ENCODE data around the gene CNTN4. TPM values are rescaled to one million over a fixed set of nuclear protein-coding genes. Genes with fewer than 3 reads are reported as not detected.

The CNTN4 gene
- total RNA-seq, 1 experiment from 2014 or later, result 1.6 TPM

DNA sequence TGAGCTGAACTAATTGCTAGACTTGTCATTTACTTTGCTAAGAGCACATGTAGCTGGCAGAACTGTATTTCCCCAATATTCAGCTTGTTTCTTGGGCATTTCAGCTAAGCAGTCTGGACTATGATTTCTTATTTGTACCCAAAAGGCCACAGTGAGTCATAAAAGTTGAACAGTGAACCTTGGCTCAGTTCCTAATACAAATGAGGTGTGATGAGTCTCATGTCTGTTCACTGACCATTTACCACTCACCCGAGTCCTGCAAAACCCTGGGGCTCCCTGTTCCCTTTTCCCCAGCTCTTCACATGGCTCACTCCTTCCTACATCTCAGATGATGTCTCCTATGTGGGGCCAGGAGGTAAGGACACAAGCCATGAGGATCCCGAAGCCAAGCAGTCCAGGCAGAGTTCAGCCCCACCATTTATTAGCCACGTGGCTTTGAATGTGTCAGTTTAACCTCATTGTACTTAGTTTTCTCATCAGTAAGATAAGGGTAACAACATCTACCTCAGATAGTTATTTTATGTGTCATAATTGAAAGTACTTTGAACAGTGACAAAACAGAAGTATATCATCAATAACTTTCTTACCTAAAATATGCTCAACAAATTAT lies 772.2 kb downstream of the CNTN4 start:
- Mint-ChIP-seq H3K4me3 (no peak overlapping the region), H3K9me3 (no peaks in the 10 kb centered on the region), H3K4me1 (peaks cover 12 to 15% of the 10 kb centered on the region in 2 experiments), H3K27me3 (ENCODE audit: low read depth) (no peaks in the 10 kb centered on the region), H3K36me3 (ENCODE audit: insufficient read depth in 1 of 3, low read depth in 3 of 3) (no peaks in the 10 kb centered on the region), H3K27ac (peak overlapping the region in 1 of 3 experiments; percentile 92; a peak in 1 of 7 replicates)
- Histone ChIP-seq H4K20me1 (ENCODE audit: control insufficient read depth, insufficient read depth, insufficient read length) (no peaks in the 10 kb centered on the region), H3K23ac (ENCODE audit: insufficient read length, low read depth, low read length) (no peak overlapping the region), H3K79me1 (ENCODE audit: insufficient read depth, low read depth, low read length, poor library complexity, severe bottlenecking) (no peaks in the 10 kb centered on the region), H3K27me3 (ENCODE audit: insufficient read depth, low read length) (no peaks in the 10 kb centered on the region), H4K91ac (ENCODE audit: insufficient read length, low read depth, low read length) (no peak overlapping the region), H2BK120ac (ENCODE audit: low read depth, low read length, poor library complexity, severe bottlenecking) (no peak overlapping the region), H2BK5ac (ENCODE audit: insufficient read length, low read length) (no peak overlapping the region), H2BK20ac (ENCODE audit: low read depth, low read length, poor library complexity, severe bottlenecking) (no peak overlapping the region), H2BK15ac (ENCODE audit: low read depth, low read length) (no peak overlapping the region), H3K9me3 (ENCODE audit: control insufficient read depth, low read depth, low read length) (no peaks in the 10 kb centered on the region), H3K23me2 (ENCODE audit: insufficient read length, low read depth, low read length, poor library complexity, severe bottlenecking) (no peaks in the 10 kb centered on the region), H3K4me2 (ENCODE audit: insufficient read depth, insufficient read length, low read length) (no peak overlapping the region), H3K56ac (ENCODE audit: insufficient read length, low read depth, low read length) (no peak overlapping the region), H2AFZ (ENCODE audit: low read length) (no peak overlapping the region), H3K9ac (ENCODE audit: extremely low read depth, insufficient read length, low read length) (no peak overlapping the region), H3K4me1 (ENCODE audit: insufficient read depth, low read length) (no peaks in the 10 kb centered on the region; the same call in 1 of the 2 replicates), H3K79me2 (ENCODE audit: insufficient read depth, low read length) (no peaks in the 10 kb centered on the region), H3K18ac (ENCODE audit: insufficient read length, low read depth, low read length) (no peak overlapping the region), H4K8ac (replicated peaks; ENCODE audit: insufficient read length, low read depth, low read length) (no peak overlapping the region), H3K27ac (ENCODE audit: insufficient read length, low read depth, low read length) (no peak overlapping the region), H3K4ac (ENCODE audit: low read depth, low read length) (no peak overlapping the region), H2AK5ac (ENCODE audit: insufficient read length, low read length) (no peak overlapping the region), H3T11ph (ENCODE audit: low read length) (no peak overlapping the region), H4K5ac (ENCODE audit: insufficient read length, low read depth, low read length) (no peak overlapping the region), H2BK12ac (ENCODE audit: insufficient read length, low read depth, low read length) (no peak overlapping the region), H3K14ac (ENCODE audit: insufficient read depth, low read length) (peak overlapping the region; percentile 13; the same call in 1 of the 2 replicates)
- no peak for TF ChIP-seq CTCF (conservative IDR thresholded peaks at IDR 0.05)
- no peak for DNase-seq
- WGBS (ENCODE audit: extremely low coverage, insufficient read length, low lambda C conversion rate), result no CpG with 5 or more reads among the region's 3 CpGs

Data from H9 (cell line).